Measurements from ENCODE around the gene MEX3A.

Gene MEX3A

GRCh38 chr1:156069490-156070455 lies 12.5 kb downstream of the MEX3A start:
- no peak overlapping the region for H2AFZ ChIP-seq (ENCODE audit: low read length)
- no peak for DNase-seq
- H3K9me3 ChIP-seq (replicated peaks; ENCODE audit: insufficient read depth, low read length), result no peaks in the 10 kb centered on the region
- peaks cover 8% of the 10 kb centered on the region; the same call in 1 of the 2 replicates for H3K4me1 ChIP-seq (ENCODE audit: low read length)
- H3F3A ChIP-seq (ENCODE audit: insufficient read depth, low read length), result no peaks in the 10 kb centered on the region
- no peak overlapping the region for H3K27ac ChIP-seq (ENCODE audit: low read length)
- no peak overlapping the region for H3K4me2 ChIP-seq (ENCODE audit: low read depth, low read length)
- no peaks in the 10 kb centered on the region for H3K79me2 ChIP-seq (ENCODE audit: low read length)
- H3K4me3 ChIP-seq (ENCODE audit: low read length), result no peak overlapping the region
- H3K27me3 ChIP-seq (replicated peaks; ENCODE audit: insufficient read depth, low read length), result no peaks in the 10 kb centered on the region
- H3K9me2 ChIP-seq (replicated peaks; ENCODE audit: insufficient read depth, low read length), result no peaks in the 10 kb centered on the region
- H4K20me1 ChIP-seq (ENCODE audit: insufficient read depth, low read length), result no peaks in the 10 kb centered on the region
- no peak overlapping the region for H3K9ac ChIP-seq (ENCODE audit: low read length)
- no peaks in the 10 kb centered on the region for H3K36me3 ChIP-seq (replicated peaks; ENCODE audit: insufficient read depth, low read length)
- TF ChIP-seq EZH2 (optimal IDR thresholded peaks at IDR 0.05; ENCODE audit: low read depth, low read length), result no peak
- TF ChIP-seq CTCF (IDR thresholded peaks at IDR 0.05; ENCODE audit: low read length), result no peak

GRCh38 chr1:156067262-156067661 lies 15.0 kb downstream of the MEX3A start:
- H3K4me2 ChIP-seq (ENCODE audit: low read depth, low read length), result no peak overlapping the region
- H3K9me2 ChIP-seq (replicated peaks; ENCODE audit: insufficient read depth, low read length), result no peaks in the 10 kb centered on the region
- H3K36me3 ChIP-seq (replicated peaks; ENCODE audit: insufficient read depth, low read length), result no peaks in the 10 kb centered on the region
- H4K20me1 ChIP-seq (ENCODE audit: insufficient read depth, low read length), result no peaks in the 10 kb centered on the region
- no peak overlapping the region for H3K9ac ChIP-seq (ENCODE audit: low read length)
- H3K4me3 ChIP-seq (ENCODE audit: low read length), result no peak overlapping the region
- no peak overlapping the region for H3K27ac ChIP-seq (ENCODE audit: low read length)
- H3K4me1 ChIP-seq (ENCODE audit: low read length), result peaks cover 8% of the 10 kb centered on the region; the same call in 1 of the 2 replicates
- H3F3A ChIP-seq (ENCODE audit: insufficient read depth, low read length), result no peaks in the 10 kb centered on the region
- H3K79me2 ChIP-seq (ENCODE audit: low read length), result no peaks in the 10 kb centered on the region
- no peaks in the 10 kb centered on the region for H3K9me3 ChIP-seq (replicated peaks; ENCODE audit: insufficient read depth, low read length)
- TF ChIP-seq EZH2 (optimal IDR thresholded peaks at IDR 0.05; ENCODE audit: low read depth, low read length) (no peak), CTCF (IDR thresholded peaks at IDR 0.05; ENCODE audit: low read length) (no peak)
- H3K27me3 ChIP-seq (replicated peaks; ENCODE audit: insufficient read depth, low read length), result no peaks in the 10 kb centered on the region
- no peak for DNase-seq
- no peak overlapping the region for H2AFZ ChIP-seq (ENCODE audit: low read length)

- TF ChIP-seq EZH2phosphoT487 (IDR thresholded peaks at IDR 0.05; ENCODE audit: low read length) (no peak), CTCF (IDR thresholded peaks at IDR 0.05; ENCODE audit: low read length) (no peak), EZH2 (optimal IDR thresholded peaks at IDR 0.05; ENCODE audit: low read depth, low read length) (no peak)
- no peaks in the 10 kb centered on the region for H3K36me3 ChIP-seq (replicated peaks; ENCODE audit: insufficient read depth, low read length)
- H4K20me1 ChIP-seq (ENCODE audit: insufficient read depth, low read length), result no peaks in the 10 kb centered on the region
- no peaks in the 10 kb centered on the region for H3K9me3 ChIP-seq (replicated peaks; ENCODE audit: insufficient read depth, low read length)
- H2AFZ ChIP-seq (ENCODE audit: low read length), result peak overlapping the region; percentile 24
- H3F3A ChIP-seq (ENCODE audit: insufficient read depth, low read length), result no peaks in the 10 kb centered on the region
- H3K4me3 ChIP-seq (ENCODE audit: low read length), result no peak overlapping the region
- H3K9ac ChIP-seq (ENCODE audit: low read length), result no peak overlapping the region
- H3K27me3 ChIP-seq (replicated peaks; ENCODE audit: insufficient read depth, low read length), result no peaks in the 10 kb centered on the region
- DNase-seq, result no peak
- H3K4me2 ChIP-seq (ENCODE audit: low read depth, low read length), result no peak overlapping the region
- peaks cover 8% of the 10 kb centered on the region; the same call in 1 of the 2 replicates for H3K4me1 ChIP-seq (ENCODE audit: low read length)
- no peaks in the 10 kb centered on the region for H3K9me2 ChIP-seq (replicated peaks; ENCODE audit: insufficient read depth, low read length)
- H3K27ac ChIP-seq (ENCODE audit: low read length), result no peak overlapping the region
- H3K79me2 ChIP-seq (ENCODE audit: low read length), result no peaks in the 10 kb centered on the region
Observed at GRCh38 chr1:156065871-156066270, 16.4 kb downstream of the MEX3A start.

Data from MM.1S (cell line).